SW480 (cell line): Measurements from ENCODE around the gene KLHL3.
A peak's percentile ranks its signal among the peaks of the same experiment; 100 is the strongest.

Experiments
- DNase-seq: peaks from one replicate; pipeline ENCODE4 v3.0.0-alpha.2; 2016; ENCODE audit warnings: low spot score

KLHL3 gene

GRCh38 chr5:137609127-137609526, 126.8 kb downstream of the KLHL3 start:
- no peak for DNase-seq

GRCh38 chr5:137607771-137608170, 128.1 kb downstream of the KLHL3 start:
- DNase-seq, result no peak

- DNase-seq, result no peak
Measured at GRCh38 chr5:137606401-137606800, 129.5 kb downstream of the KLHL3 start.

DNA sequence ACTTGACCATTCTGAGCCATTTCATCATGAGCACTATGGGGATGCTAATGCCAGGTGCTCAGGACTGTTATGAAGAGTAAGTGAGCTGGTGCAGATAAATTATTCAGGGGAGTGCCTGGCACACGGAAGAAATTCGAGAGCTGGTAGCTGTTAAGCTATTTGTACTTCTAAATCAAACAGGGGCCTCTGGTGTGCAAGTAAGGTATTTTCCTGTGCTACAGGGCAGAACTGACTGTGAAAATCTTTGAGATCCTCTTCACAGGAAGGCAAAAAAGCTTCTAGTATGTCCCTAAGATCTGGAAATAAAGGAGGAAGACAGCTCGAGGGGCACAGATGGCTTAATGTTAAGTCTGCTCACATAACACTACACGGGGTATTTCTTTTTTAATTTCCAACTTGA, 130.5 kb downstream of the KLHL3 start:
- peak; percentile 30 for DNase-seq

DNA sequence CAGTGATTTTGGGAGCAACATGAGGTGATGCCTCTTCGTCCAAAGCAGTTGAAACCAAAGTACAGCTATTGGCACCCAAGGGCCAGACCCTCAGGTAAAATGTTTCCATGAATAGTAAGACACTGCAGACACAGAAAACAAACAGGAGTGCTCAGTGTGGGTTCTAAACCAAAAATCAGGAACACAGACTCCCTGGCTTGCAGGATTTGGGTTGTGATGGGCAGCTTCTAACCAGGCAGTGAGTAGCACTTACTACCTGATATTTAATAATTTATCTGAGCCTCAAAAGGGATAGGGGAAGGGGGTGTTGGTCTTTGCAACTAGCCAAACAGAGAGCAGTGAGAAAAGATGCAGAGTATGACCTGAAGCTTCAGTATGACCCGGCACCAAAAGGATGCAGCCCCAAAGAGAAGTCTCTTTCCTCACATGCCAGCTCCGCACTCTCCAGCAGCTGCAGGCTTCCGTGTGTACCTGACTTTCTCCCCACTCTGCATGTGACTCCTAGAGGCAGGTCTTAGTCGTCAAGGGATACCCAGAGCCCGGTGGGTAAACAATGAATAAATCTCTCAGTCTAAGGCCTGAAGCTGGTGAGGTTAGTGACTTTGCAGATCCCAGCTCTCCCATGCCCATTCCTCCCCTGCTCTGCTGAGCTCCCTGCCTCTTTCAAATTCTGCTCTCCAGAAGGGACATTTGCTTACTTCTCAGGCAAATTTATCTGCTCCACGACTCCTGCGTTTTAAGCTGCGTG, 131.4 kb downstream of the KLHL3 start:
- no peak for DNase-seq

GRCh38 chr5:137603891-137604290, 132.0 kb downstream of the KLHL3 start:
- no peak for DNase-seq

- no peak for DNase-seq
Measured at GRCh38 chr5:137603356-137603755, 132.5 kb downstream of the KLHL3 start.

GRCh38 chr5:137602721-137603273, 133.1 kb downstream of the KLHL3 start:
- no peak for DNase-seq

- no peak for DNase-seq
Measured at GRCh38 chr5:137600721-137601360, 135.0 kb downstream of the KLHL3 start.

- no peak for DNase-seq
Measured at GRCh38 chr5:137599457-137599856, 136.4 kb downstream of the KLHL3 start.

DNA sequence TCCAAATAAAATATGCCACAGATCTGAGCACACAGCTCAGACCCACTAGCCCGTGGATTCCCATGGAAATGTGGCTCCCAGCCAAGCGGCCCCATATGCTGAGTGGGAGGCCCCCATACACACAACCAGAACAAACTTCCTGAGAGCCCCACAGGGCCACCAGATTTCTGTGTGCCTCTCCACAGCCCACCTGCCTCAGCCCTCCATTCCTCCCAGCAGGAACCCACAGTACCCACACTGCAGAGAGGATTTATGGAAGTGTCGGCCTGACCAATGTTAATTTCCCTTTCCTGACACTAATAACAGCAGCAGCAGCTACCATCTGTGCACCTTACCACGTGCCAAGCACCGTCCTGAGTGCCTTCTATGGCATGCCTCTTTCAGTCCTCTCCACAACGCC, 137.5 kb downstream of the KLHL3 start:
- DNase-seq, result no peak

GRCh38 chr5:137596941-137597340, 138.9 kb downstream of the KLHL3 start:
- DNase-seq, result no peak

DNA sequence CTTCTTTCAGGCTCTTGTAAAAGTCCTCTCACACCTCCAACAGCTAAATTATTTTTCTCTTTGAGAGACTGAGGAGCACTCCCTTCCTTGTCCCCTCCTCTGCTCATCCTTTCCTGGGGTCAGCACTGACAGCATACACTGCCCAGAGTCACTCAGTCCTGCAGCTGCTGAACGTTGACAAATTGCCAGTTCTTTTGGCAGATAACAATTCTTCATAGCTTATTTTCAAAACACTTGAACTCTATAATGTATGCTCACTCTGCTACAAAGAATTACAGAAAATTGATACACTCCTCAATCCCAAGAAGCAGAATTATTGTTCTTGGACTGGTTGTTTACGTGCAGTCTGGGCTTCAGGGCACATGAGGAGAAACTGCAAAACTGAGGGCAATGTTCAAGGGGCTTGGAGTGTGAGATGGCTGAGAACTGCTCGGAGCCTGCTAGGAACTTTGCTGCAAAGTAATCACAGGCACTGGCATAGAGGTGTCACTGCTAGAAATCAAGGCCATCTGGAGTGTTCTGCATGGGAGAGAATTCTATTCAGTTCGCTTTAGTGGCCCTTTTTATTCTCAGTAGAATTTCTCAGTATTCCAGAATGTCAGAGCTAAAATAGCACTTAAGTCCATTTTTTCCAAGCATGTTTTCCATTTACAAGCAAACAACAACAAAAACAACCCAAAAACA, 140.4 kb downstream of the KLHL3 start:
- DNase-seq, result no peak

GRCh38 chr5:137594717-137595116, 141.2 kb downstream of the KLHL3 start:
- DNase-seq, result no peak

DNA sequence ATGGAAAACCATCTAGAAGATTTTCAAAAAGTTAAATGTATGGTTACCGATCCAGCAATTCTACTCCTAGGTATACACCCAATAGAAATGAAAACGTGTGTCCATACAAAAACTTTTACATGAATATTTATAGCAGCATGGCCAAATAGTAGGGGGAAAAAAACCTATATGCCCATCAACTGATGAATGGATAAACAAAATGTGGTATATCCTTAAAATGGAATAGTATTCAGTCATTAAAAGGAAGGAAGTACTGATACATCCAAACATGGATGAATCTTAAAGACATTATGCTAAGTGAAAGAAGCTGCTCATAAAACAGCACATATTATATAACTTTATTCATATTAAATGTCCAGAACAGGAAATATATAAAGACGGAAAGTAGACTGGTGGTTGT, 143.6 kb downstream of the KLHL3 start:
- DNase-seq, result no peak

DNA sequence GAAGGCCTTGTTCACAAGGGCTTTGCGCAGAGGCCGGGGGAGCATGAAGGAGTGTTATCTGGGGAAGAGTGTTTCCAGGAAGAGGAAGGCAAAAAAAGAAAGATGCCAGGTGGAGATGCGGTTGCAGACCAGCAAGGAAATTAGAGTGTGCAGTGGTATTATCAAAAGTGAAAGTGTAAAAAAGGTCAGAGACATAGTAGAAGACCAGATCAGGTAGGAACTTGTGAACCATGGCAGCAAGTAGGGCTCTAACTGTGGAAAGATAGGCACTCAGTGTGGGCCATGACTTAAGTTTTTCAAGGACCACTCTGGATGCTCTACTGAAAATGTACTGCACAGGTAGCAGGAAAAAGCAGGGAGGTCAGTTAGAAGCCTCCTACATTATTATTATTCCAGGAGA, 146.7 kb downstream of the KLHL3 start:
- DNase-seq, result no peak

GRCh38 chr5:137587919-137588318, 148.0 kb downstream of the KLHL3 start:
- no peak for DNase-seq

- DNase-seq, result no peak
Measured at GRCh38 chr5:137584262-137584661, 151.6 kb downstream of the KLHL3 start.

- no peak for DNase-seq
Measured at GRCh38 chr5:137583129-137583528, 152.8 kb downstream of the KLHL3 start.

- DNase-seq, result no peak
Measured at GRCh38 chr5:137582218-137582617, 153.7 kb downstream of the KLHL3 start.

DNA sequence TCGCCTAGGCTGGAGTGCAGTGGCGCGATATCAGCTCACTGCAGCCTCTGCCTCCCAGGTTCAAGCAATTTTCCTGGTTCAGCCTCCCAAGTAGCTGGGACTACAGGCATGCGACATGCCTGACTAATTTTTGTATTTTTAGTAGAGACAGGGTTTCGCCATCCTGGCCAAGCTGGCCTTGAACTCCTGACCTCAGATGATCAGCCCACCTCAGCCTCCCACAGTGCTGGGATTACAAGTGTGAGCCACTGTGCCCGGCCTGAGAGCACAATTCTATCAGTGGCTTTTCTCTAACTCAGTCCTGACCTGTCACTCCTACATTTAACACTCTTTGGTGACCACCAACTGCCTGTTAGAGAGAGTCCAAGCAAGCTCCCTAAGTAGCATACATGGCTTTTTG, 154.1 kb downstream of the KLHL3 start:
- no peak for DNase-seq

DNA sequence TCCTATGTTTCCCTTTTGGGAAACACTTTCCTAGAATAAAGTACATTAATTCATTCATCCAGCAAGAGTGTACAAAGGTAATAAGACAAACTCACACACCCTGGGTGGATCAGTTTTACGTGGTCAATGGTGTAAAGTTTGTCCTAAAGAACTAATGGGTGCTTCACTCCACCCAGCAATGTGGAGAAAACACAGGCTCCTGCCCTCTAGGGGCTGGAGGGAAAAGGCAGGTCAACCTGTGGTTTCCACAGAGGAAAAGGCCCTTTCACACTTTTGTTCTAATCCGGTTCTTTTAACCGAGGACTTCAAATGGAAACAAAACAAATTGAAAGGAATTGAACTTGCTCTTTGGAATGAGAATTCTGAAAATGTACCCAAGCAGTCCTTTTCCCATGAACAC, 155.9 kb downstream of the KLHL3 start:
- no peak for DNase-seq

DNA sequence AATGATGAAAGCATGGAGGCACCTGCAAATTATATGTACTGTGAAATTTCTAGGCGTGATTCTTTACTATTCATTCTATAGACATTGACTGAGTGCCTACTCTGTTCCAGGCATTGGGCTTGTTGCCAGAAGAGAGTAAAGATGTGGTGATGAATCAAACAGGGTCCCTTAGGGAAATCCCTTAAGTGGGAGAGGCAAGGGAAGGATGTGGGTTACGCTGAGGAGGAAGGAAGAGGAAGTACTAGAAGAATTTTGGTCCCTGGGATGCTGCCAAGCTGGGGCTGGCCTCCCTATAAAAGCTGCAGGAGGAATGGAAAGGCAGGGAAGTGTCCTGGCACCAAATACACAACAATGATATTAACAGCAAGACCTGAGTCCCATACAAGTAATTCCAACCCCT, 160.0 kb downstream of the KLHL3 start:
- DNase-seq, result no peak
